ENCODE data around the gene RAI1.
"Not testable (repeated sequence)": the region's sequence is repeated elsewhere in the genome, so short reads cannot be mapped to it uniquely, and the experiment has no call there.

Gene RAI1, protein sequence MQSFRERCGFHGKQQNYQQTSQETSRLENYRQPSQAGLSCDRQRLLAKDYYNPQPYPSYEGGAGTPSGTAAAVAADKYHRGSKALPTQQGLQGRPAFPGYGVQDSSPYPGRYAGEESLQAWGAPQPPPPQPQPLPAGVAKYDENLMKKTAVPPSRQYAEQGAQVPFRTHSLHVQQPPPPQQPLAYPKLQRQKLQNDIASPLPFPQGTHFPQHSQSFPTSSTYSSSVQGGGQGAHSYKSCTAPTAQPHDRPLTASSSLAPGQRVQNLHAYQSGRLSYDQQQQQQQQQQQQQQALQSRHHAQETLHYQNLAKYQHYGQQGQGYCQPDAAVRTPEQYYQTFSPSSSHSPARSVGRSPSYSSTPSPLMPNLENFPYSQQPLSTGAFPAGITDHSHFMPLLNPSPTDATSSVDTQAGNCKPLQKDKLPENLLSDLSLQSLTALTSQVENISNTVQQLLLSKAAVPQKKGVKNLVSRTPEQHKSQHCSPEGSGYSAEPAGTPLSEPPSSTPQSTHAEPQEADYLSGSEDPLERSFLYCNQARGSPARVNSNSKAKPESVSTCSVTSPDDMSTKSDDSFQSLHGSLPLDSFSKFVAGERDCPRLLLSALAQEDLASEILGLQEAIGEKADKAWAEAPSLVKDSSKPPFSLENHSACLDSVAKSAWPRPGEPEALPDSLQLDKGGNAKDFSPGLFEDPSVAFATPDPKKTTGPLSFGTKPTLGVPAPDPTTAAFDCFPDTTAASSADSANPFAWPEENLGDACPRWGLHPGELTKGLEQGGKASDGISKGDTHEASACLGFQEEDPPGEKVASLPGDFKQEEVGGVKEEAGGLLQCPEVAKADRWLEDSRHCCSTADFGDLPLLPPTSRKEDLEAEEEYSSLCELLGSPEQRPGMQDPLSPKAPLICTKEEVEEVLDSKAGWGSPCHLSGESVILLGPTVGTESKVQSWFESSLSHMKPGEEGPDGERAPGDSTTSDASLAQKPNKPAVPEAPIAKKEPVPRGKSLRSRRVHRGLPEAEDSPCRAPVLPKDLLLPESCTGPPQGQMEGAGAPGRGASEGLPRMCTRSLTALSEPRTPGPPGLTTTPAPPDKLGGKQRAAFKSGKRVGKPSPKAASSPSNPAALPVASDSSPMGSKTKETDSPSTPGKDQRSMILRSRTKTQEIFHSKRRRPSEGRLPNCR (N-terminal part only)

DNA sequence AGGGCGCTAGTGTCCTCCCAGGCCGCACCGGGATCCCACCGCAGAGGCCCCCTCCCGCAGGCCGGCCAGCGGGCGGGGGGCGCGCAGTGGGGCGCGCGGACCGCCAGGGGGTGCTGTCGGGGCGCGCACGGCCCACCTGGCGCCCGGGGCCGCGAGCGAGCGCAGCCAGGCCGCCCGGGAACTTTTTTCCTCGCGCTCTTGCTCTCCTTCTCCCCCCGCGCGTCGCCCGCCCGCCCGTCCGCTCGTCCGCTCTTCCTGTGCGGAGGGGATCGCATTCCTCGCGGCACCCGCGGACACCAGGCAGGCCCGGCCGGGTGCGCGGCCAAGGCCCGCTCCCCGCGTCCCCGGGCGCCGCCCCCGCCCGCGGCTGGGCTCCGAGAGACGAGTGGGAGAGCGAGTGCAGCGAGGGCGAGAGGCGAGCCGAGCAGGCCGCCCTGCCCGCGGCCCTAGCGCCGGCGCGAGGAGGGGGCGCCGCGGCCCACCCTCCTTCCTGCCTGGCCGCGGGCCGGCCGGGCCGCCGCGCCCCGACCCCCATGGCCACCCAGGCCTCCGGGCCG is at the start of gene RAI1:
Gene RAI1, plus strand, starts transcription at position 272 of the 557 bp plus-strand sequence. CDS start 111,491 bp downstream, outside the sequence.
- peak; percentile 75 for DNase-seq (ENCODE audit: low spot score)

DNA sequence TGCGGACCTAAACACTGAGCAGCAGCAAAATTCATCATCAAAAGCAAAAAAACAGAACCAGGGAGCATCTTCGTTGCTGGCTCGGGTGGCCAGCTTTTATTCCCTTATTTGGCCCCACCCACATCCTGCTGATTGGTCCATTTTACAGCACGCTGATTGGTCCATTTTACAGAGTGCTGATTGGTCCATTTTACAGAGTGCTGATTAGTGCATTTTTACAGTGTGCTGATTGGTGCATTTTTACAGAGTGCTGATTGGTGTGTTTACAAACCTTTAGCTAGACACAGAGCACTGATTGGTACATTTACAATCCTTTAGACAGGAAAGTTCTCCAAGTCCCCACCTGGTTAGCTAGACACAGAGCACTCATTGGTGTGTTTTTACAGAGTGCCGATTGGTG is 48.6 kb upstream of the RAI1 start:
- DNase-seq (ENCODE audit: low spot score), result not testable (repeated sequence)

DNA sequence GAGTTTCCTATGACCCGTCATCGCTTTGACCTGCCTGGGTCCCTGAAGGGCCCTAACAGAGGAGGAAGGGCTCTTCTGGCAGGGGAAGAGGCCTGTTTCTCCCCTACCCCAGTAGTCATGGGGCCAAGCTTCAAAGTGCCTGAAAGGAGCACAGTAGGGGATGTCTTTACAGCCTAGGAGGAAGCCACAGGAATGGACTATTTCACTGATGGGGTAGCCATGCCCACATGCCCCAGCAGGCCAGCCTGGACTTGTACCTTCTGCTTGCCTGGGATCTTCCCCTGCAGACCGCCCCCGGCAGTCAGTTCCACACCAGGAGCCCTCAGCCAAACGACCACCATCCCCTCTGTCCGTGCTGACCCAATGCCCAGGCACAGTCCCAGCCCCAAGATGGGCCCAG is 47.9 kb upstream of the RAI1 start:
- DNase-seq (ENCODE audit: low spot score), result no peak

DNA sequence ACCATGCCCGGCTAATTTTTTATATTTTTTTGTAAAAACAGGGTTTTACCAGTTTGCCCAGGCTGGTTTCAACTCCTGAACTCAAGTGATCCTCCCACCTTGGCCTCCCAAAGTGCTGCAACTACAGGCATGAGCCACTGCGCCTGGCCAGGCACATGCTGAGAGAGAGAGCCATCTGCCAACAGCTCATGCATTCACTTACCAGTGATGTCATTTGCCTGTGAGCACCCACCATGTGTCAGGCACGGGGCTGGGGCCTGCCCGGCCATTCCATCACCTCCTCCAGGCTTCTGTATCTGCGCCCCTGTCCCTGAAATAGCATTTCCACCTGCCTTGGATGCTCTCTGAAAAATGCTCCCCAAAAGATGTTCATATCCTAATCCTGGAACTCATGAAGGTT is 46.1 kb upstream of the RAI1 start:
- no peak for DNase-seq (ENCODE audit: low spot score)

DNA sequence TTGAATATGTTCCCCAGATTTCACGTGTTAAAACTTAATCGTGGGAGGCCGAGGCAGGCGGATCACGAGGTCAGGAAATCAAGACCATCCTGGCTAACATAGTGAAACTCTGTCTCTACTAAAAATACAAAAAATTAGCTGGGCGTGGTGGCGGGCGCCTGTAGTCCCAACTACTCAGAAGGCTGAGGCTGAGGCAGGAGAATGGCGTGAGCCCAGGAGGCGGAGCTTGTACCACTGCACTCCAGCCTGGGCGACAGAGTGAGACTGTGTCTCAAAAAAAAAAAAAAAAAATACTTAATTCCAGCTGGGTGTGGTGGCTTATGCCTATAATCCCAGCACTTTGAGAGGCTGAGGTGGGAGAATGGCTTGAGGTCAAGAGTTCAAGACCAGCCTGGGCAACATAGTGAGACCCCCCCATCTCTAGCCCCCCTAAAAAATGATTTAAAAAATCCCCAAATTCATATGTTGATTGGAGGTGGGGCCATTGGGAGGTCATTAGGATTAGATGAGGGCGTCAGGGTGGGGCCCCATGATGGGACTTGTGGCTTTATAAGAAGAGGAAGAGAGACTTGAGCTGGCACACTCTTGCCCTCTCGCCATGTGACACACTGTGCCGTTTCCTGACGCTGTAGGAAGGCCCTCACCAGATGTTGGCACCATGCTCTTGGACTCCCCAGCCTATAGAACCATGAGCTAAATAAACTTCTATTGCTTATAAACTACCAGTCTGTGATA is 45.6 kb upstream of the RAI1 start:
- DNase-seq (ENCODE audit: low spot score), result not testable (repeated sequence)

DNA sequence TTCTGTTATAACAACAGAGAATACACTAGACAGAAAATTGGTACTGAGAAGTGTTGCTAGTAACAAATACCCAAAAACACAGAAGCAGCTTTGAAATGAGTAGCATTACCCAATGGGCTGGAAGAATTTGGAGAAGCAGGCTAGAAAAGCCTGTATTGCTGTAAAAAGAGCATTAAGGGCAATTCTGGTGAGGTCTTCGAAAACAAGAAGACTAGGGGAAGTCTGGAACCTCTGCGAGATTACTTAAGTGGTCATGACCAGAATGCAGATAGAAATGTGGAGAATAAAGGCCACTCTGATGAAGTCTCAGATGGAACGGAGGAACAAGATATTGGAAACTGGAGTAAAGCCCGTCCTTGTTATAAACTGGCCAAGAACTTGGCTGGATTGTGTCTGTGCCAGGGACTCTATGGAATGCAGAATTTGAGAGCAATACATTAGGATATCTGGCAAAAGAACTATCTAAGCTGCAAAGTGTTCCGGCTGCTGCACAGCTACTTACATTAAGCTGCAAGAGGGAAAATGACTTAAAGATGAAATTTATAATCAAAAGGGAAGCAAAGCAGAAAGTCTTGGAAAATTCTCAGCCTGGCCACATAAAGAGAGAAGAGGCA is 44.9 kb upstream of the RAI1 start:
- DNase-seq (ENCODE audit: low spot score), result no peak

DNA sequence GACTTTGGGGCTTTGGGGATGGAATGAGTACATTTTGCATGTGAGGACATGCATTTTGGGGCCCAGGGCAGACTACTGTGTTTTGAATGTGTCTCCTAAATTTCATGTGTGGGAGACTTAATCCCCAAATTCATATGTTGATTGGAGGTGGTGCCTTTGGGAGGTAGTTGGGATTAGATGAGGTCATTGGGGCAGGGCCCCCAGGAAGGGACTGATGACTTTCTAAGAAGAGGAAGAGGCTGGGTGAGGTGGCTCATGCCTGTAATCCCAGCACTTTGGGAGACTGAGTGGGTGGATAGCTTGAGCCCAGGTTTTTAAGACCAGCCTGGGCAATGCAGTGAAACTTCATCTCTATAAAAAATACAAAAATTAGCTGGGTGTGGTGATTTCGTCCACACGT is 42.8 kb upstream of the RAI1 start:
- DNase-seq (ENCODE audit: low spot score), result no peak

DNA sequence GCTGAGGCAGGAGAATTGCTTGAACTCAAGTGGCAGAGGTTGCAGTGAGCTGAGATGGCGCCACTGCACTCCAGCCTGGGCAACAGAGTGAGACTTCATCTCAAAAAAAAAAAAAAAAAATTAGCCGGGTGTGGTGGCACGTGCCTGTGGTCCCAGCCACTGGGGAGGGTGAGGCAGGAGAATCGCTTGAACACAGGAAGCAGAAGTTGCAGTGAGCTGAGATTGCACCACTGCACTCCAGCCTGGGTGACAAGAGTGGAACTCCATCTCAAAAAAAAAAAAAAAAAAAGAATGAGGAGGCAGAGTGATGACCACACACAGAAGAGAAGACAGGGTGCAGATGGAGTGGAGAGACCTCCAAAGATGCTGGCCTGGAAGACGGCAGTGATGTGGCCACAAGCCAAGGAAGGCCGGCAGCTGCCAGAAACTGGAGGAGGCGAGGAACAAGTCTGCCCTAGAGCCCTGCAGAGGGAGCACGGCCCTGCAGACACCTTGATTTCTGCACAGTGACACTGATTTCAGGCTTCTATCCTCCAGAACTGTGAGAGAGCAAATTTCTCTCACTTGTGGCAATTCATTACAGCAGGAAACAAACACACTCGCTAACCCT is 41.5 kb upstream of the RAI1 start:
- DNase-seq (ENCODE audit: low spot score), result not testable (repeated sequence)

DNA sequence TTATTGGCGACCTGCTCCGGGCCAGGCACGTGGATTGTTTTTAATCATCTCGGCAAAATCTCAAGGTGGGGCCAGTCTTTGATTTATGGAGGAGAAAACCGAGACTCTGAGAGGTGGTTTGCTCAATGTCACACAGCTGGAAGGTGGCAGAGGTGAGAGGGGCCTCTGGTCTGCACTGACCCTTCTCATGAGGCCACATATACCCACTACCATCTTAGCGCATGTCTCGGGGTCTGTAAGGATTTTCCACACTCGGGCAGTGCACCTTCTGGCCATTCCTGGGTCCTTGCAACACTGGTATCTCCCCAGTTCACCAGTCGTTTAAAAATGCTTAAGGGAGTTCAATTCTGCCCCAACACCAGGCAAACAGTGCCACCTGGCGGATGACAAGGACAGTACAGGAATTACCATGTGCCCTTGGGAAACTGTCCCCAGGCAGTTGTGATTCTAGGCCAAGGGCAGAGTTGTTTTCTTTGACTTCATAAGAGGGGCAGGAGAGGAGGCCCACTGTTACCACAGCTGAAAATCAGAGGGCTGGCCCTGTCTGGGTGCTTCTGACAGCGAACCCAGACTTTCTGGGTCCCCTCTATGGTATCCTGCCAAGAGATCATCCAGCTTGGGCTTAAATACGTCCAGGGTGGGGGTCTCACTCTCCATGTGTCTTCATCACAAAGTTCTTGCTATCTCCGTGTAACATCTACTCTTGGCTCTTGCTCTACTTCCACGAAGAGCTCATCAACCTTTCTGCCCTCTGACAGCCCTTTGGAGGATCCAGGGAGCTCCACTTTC is 39.4 kb upstream of the RAI1 start:
- DNase-seq (ENCODE audit: low spot score), result peak; percentile 91

DNA sequence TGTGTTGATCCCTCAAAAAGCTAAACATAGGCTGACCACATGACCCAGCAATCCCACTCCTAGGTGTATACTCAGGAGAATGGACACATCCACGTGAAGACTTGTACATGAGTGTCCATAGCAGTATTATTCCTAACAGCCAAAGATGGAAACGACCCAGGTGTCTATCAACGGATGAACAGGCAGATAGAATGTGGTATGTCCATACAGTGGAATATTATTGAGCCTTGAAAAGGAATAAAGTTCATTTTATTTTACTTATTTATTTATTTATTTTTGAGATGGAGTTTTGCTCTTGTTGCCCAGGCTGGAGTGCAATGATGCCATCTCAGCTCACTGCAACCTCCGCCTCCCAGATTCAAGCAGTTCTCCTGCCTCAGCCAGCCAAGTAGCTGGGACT is 36.1 kb upstream of the RAI1 start:
- not testable (repeated sequence) for DNase-seq (ENCODE audit: low spot score)

DNA sequence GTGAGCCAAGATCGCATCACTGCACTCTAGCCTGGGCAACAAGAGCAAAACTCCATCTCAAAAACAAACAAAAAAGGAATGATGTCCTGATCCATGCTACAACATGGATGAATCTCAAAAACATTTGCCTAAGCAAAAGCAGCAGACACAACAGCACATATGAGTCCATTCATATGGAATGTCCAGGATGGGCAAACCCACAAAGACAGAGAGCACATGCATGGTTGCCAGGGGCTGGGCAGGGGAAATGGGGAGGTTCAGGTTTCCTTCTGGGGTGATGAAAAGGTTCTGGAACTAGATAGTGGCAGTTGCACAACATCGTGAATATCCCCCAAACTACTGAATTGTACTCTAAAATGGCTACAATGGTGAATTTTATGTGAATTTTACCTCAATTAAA is 35.3 kb upstream of the RAI1 start:
- DNase-seq (ENCODE audit: low spot score), result no peak

DNA sequence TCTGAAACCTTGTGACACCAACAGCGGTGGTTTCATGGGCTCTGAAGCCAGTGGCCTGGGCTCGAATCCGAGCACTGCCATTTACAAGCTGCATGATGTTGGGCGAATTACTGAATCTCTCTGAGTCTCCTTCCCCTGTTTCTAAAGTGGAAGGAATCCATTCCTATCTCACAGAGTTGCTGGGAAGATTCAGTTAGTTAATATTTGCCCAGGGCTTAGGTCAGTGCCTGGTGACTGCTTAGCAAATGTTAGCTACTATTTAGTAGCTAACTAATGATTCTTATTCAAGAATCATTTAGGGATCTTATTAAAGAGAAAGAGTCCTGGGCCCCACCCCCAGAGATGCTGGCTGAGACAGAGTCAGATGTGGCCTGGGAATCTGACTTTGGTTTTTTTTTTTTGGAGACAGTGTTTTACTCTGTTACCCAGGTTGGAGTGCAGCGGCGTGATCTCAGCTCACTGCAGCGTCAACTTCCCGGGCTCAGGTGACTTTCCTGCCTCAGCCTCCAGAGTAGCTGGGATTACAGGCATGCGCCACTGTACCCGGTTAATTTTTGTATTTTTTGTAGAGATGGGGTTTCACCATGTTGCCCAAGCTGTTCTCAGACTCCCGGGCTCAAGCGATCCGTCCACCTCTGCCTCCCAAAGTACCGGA is 33.6 kb upstream of the RAI1 start:
- DNase-seq (ENCODE audit: low spot score), result no peak

DNA sequence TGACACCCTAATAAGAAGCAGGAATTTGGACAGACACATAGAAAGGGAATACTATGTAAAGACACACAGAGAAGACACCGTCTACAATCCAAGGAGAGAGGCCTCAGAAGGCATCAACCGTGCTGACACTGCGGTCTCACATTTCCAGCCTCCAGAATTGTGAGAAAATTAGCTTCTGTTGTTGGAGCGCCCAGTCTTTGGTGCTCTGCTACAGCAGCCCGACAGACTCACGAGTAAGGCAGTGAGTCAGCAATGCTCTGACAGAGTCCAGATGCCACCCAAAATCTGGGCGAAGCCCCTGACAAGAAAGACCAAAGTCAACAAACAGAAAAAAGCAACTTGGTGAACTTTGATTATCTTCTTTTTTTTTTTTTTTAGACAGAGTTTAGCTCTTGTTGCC is 32.5 kb upstream of the RAI1 start:
- no peak for DNase-seq (ENCODE audit: low spot score)

DNA sequence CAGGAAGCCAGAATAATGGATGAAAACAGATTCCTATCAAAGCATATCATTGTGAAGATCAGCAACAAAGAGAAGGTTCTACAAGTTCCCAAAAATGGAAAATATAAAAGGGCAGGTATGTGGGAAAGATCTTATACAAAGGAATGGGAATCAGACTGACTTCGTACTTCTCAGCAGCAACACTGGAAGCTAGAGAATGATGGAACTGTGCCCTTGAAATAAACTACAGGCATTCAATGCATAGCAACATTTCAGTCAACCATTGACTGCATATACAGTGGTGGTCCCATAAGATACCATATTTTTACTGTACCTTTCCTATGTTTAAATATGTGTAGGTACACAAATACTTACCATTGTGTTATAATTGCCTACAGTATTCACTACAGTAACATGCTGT is 30.3 kb upstream of the RAI1 start:
- DNase-seq (ENCODE audit: low spot score), result no peak

DNA sequence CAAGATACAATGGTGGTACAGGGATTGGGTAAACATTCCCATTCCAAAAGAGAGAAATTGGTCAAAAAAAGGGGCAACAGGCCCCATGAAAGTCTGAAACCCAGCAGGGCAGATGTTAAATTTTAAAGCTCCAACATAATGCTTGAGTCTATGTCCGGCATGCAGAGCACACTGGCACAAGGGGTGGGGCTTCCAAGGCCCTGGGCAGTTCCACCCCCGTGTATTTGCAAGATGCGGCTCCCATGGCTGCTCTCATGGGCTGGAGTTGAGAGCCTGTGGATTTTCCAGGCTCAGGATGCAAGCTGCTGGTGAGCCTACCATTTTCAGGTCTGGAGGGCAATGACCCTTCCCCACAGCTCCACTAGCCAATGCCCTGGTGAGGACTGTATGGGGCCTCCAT is 27.9 kb upstream of the RAI1 start:
- DNase-seq (ENCODE audit: low spot score), result no peak

DNA sequence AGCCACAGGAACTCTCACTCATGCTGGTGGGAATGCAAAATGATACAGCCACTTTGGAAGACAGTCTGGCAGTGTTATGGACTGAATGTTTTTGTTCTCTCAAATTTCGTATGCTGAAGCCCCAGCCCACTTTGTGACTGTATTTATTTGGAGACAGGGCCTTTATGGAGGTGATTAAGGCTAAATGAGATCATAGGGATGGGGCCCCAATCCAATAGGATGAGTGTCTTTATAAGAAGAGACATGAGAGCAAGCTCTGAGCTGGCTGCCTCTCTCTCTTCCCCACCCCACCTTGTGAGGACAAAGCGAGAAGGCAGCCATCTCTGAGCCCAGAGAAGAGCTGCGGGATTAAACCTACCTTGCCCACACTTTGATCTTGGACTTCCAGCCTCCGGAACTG is 21.9 kb upstream of the RAI1 start:
- DNase-seq (ENCODE audit: low spot score), result no peak

DNA sequence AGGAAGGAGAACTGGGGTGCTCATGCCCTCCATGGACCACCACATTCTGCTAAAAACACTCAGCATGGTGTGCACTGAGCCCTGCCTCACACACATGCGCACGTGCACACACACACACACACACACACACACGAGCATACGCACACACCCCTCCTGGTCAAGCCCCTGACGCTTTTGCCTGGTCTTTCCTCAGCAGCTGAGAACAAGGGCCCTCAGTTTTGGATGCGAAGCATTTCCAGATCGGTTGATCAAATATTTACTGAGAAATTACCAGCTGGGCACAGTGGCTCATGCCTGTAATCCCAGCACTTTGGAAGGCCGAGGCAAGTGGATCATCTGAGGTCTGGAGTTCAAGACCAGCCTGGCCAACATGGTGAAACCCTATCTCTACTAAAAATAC is 20.1 kb upstream of the RAI1 start:
- no peak for DNase-seq (ENCODE audit: low spot score)

DNA sequence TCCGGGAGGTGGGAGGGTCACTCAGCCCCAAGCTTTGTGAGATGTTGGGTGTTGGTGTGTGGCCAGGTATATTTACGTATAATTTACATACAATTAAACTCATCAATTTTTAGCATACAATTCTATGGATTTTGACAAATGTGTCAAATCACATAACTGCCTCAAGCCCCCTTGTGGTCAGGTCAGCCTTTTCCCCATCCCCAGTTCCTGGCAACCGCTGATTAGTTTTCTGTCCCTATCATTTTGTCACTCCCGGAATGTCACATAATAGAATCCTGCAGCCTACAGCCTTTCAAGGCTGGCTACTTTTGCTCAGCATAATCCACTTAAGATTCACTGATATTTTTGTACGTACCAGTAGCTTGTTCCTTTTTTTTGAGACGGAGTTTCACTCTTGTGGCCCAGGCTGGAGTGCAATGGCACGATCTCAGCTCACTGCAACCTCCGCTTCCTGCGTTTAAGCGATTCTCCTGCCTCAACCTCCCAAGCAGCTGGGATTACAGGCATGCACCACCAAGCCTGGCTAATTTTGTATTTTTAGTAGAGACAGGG is 19.3 kb upstream of the RAI1 start:
- no peak for DNase-seq (ENCODE audit: low spot score)
